Measurements from ENCODE around the gene SMPD3. TPM values are rescaled to one million over a fixed set of nuclear protein-coding genes. Genes with fewer than 3 reads are reported as not detected.

The SMPD3 gene
- total RNA-seq, 2 donors from 2014 or later, result 0.19 to 0.23 TPM

- DNase-seq (ENCODE audit: low spot score), result no peak
- intact Hi-C loops (cut with DNase I), result loop anchor here in 1 of 2 donors (2.0 kb wide), 1 partner anchor 59 kb away; no protein-coding TSS in a partner anchor
These were observed 70.5 kb downstream of the SMPD3 start for GRCh38 chr16:68377667-68378393.

- intact Hi-C loops (cut with DNase I), result no loop called here
- DNase-seq (ENCODE audit: low spot score), result no peak
These were observed 71.1 kb downstream of the SMPD3 start for GRCh38 chr16:68377221-68377620.

GRCh38 chr16:68376590-68376989 is 71.7 kb downstream of the SMPD3 start:
- intact Hi-C loops (cut with DNase I), result no loop called here
- no peak for DNase-seq (ENCODE audit: low spot score)

- intact Hi-C loops (cut with DNase I), result no loop called here
- DNase-seq (ENCODE audit: low spot score), result no peak
These were observed 72.3 kb downstream of the SMPD3 start for GRCh38 chr16:68375801-68376536.

- no peak for DNase-seq (ENCODE audit: low spot score)
- intact Hi-C loops (cut with DNase I), result no loop called here
These were observed 73.2 kb downstream of the SMPD3 start for GRCh38 chr16:68374961-68375660.

GRCh38 chr16:68374246-68374805 is 74.0 kb downstream of the SMPD3 start:
- DNase-seq (ENCODE audit: low spot score), result no peak
- intact Hi-C loops (cut with DNase I), result no loop called here

- intact Hi-C loops (cut with DNase I), result no loop called here
- no peak for DNase-seq (ENCODE audit: low spot score)
These were observed 74.6 kb downstream of the SMPD3 start for GRCh38 chr16:68373528-68374245.

- intact Hi-C loops (cut with DNase I), result no loop called here
- DNase-seq (ENCODE audit: low spot score), result no peak
These were observed 75.5 kb downstream of the SMPD3 start for GRCh38 chr16:68372806-68373205.

GRCh38 chr16:68372381-68372720 is 76.0 kb downstream of the SMPD3 start:
- intact Hi-C loops (cut with DNase I), result no loop called here
- no peak for DNase-seq (ENCODE audit: low spot score)

GRCh38 chr16:68371706-68372380 is 76.5 kb downstream of the SMPD3 start:
- intact Hi-C loops (cut with DNase I), result no loop called here

GRCh38 chr16:68371276-68371651 is 77.0 kb downstream of the SMPD3 start:
- DNase-seq (ENCODE audit: low spot score), result no peak
- intact Hi-C loops (cut with DNase I), result no loop called here

More at GRCh38 chr16:68371706-68372380, 76.5 kb downstream of the SMPD3 start:
- no peak for DNase-seq (ENCODE audit: low spot score)

- intact Hi-C loops (cut with DNase I), result no loop called here
- no peak for DNase-seq (ENCODE audit: low spot score)
These were observed 77.6 kb downstream of the SMPD3 start for GRCh38 chr16:68370581-68371275.

- intact Hi-C loops (cut with DNase I), result no loop called here
- DNase-seq (ENCODE audit: low spot score), result no peak
These were observed 78.4 kb downstream of the SMPD3 start for GRCh38 chr16:68369697-68370580.

- DNase-seq (ENCODE audit: low spot score), result no peak
- intact Hi-C loops (cut with DNase I), result no loop called here
These were observed 79.1 kb downstream of the SMPD3 start for GRCh38 chr16:68369168-68369567.

GRCh38 chr16:68368301-68368888 is 79.9 kb downstream of the SMPD3 start:
- intact Hi-C loops (cut with DNase I), result no loop called here
- no peak for DNase-seq (ENCODE audit: low spot score)

GRCh38 chr16:68367891-68368290 is 80.4 kb downstream of the SMPD3 start:
- intact Hi-C loops (cut with DNase I), result no loop called here
- no peak for DNase-seq (ENCODE audit: low spot score)

- intact Hi-C loops (cut with DNase I), result no loop called here
- DNase-seq (ENCODE audit: low spot score), result no peak
These were observed 80.9 kb downstream of the SMPD3 start for GRCh38 chr16:68367440-68367839.

All from posterior vena cava (tissue), 2 donors.